IPS-18c (cell line): ENCODE measurements around the gene MOB2.
"Not testable (repeated sequence)": the region's sequence is repeated elsewhere in the genome, so short reads cannot be mapped to it uniquely, and the experiment has no call there.

Experiments
- H3K4me3 ChIP-seq: 2 replicates; pipeline ENCODE4 v1.7.0; 2013; ENCODE audit warnings: low read depth, mild to moderate bottlenecking, low read length, moderate library complexity; ENCODE audit not compliant: insufficient read depth
- H3K9me3 ChIP-seq: one replicate; pipeline ENCODE4 v1.6.1; 2013; ENCODE audit warnings: mild to moderate bottlenecking, low read length, moderate library complexity; ENCODE audit not compliant: control insufficient read depth, insufficient read depth

The MOB2 gene

DNA sequence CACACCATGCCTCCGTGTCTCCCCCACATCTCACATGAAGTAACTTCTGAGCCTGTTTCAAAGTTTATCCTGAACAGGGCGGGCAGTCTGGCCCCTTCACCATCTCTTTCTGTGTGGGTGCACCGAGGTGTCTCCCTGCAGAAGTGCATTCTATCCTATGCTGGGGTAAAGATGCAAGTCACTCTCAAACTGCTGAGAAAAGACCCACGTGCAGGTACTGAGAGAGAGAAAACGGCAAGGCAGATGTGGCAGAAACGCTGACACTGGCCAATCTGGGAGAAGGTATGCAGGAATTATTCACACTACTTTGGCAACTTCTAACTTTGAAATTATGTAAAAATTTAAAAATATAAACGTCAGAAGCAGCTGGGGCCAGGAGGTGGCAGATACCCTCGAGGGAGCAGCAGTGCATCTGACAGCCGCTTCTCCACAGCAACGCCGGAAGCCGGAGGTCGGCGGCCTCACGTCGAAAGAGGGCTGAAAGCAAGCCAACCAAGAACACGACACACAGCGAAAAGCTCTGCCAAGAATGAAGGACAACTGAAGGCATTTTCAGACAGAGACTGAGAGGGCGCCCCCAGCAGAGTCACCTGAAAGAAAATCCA, 34.2 kb upstream of the MOB2 start:
- Histone ChIP-seq H3K9me3 (no peaks in the 10 kb centered on the region), H3K4me3 (no peak overlapping the region)

- Histone ChIP-seq H3K4me3 (no peak overlapping the region), H3K9me3 (no peaks in the 10 kb centered on the region)
Observed at GRCh38 chr11:1520209-1520662, 33.7 kb upstream of the MOB2 start.

DNA sequence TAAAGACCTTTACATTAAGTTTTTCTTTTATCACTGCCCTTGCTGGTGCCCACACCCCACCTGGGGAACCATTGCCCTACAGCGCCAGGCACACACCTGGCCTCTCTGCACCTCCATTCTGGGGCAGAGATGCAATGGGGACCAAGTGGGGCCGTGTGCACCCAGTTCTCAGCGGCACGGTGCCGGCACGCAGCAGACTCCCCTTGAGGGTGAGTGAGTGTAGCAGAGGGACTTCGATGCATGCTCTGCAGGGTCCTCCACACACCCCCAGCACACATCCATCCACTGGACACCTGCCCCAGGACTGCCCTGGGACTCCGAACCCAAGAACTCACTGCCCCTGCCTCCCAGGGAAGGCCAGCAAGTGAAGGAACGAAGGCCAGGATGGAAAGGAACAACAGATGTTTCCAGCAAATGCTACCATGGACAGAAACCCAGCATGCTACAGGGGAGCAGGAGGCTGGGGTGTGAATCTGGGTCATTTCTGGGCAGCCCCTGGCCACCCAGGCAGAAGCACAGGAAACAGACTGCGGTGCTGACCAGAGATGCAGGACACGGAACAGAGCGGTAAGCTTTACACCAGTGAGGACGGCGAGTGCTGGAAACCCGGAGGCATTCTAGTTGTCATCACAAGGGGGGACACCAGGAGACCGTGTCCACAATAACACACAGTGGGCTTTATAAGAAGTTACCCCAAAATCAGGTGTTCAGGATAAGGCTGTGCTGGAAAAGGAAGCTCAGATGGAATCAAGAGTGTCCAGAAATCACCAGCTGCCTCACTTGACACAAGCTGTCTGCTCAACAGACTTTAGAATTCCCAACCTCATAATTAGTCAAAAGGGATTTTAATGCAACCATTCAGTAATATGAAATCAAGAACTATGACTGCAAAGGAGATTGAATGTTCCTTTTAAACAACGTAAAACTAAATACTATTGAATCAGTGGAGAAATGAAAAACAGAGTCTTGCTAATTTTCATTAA, 32.7 kb upstream of the MOB2 start:
- Histone ChIP-seq H3K4me3 (no peak overlapping the region), H3K9me3 (no peaks in the 10 kb centered on the region)

GRCh38 chr11:1518301-1518700, 31.7 kb upstream of the MOB2 start:
- Histone ChIP-seq H3K4me3 (no peak overlapping the region), H3K9me3 (no peaks in the 10 kb centered on the region)

DNA sequence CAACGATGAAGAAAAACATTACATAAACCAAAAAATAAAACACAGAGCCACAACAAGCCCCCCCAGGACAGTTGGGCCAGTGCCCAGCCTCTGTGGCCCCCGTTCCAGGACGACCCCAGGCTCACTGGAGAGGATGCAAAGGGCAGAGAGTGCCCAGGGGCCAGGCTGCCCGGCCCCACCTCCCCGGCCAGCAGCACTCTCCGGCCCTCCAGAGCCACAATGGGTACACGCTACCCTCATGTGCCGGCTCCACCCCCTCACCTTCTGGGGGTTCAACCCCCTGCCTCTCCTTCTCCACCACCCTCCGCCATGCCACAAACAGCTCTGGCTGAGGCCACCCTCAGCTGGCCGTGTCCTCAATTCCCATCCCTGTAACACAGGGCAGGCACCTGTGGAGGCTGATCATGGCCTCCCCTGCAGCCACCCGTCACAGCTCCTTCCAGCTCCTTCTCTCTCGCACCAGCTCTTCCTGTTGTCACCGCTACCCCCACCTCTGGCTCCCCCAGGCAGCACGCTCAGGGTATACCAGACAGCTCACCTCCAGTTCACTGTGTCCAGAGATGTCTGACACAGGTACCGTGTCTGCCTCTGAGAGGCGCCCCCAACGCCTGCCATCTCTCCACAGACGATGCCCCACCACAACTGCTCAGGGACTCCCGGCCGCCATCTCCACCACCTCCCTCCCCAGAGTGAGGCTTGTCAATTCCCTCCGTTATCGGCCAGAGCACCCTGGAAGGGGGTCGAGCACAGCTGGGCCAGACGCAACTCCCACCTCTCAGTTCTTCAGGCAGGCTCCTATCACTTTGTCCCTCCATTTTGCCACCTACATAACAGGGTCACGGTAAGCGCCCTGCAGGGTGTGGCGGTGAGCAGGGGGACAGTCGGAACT, 30.8 kb upstream of the MOB2 start:
- Histone ChIP-seq H3K9me3 (no peaks in the 10 kb centered on the region), H3K4me3 (no peak overlapping the region)

GRCh38 chr11:1516273-1517067, 29.9 kb upstream of the MOB2 start:
- no peak overlapping the region for H3K4me3 ChIP-seq
- H3K9me3 ChIP-seq = no peaks in the 10 kb centered on the region

GRCh38 chr11:1515082-1516060, 28.8 kb upstream of the MOB2 start:
- H3K4me3 ChIP-seq = no peak overlapping the region
- no peaks in the 10 kb centered on the region for H3K9me3 ChIP-seq

- Histone ChIP-seq H3K9me3 (no peaks in the 10 kb centered on the region), H3K4me3 (no peak overlapping the region)
Observed at GRCh38 chr11:1514336-1515061, 27.9 kb upstream of the MOB2 start.

DNA sequence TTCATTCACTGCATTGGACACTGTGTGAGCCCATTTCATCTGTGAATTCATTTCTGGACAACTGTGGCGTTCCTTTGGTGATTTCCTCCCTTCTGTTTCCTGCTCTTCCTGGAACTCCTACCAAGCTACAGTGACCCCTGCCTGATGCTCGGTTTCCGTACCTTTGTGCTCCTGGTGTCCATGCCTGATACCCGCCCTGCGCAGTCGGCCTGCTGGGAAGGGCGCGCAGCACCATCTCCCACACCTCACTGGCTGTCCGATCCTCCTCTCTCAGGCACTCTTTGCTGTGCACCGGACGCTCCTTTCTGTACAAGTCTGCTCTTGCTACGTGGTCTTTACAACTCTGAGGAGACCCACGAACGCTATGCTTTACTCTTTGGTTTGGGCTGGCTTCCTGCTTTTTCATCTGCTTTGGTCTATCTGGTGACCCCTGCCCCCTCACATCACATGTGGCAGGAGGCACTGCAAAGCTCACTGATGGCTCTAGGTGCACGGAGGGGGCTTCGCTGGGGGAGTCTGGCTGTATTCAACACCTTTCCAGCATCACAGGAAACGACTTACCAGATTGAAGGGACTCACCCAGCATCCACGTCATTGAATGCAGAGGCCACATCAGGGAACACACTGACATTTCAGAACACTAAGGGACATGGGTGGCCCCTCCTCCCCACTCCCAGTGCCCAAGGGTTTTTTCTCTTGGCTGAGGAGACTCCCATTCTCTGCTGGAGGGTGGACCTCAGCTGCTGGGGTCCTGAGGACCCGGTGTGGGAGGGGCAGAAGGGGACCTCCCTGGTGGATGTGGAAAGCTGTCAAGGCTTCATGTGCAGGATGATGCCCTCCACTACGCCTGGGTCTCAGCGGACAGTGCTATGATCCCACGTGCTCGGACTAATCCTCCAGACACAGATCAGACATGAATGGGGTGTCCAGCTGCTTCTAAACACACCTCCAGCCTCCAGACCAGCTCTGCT, 27.0 kb upstream of the MOB2 start:
- Histone ChIP-seq H3K9me3 (no peaks in the 10 kb centered on the region), H3K4me3 (no peak overlapping the region)

GRCh38 chr11:1512531-1513258, 26.1 kb upstream of the MOB2 start:
- not testable (repeated sequence) for H3K9me3 ChIP-seq, H3K4me3 ChIP-seq

GRCh38 chr11:1511937-1512496, 25.4 kb upstream of the MOB2 start:
- no peak overlapping the region for H3K4me3 ChIP-seq

GRCh38 chr11:1510928-1511327, 24.3 kb upstream of the MOB2 start:
- Histone ChIP-seq H3K4me3 (no peak overlapping the region), H3K9me3 (no peaks in the 10 kb centered on the region)

More at GRCh38 chr11:1511937-1512496, 25.4 kb upstream of the MOB2 start:
- H3K9me3 ChIP-seq = no peaks in the 10 kb centered on the region

- H3K9me3 ChIP-seq, H3K4me3 ChIP-seq: not testable (repeated sequence)
Observed at GRCh38 chr11:1510351-1510750, 23.8 kb upstream of the MOB2 start.
